ENCODE measurements around the gene SLC26A9.

The SLC26A9 gene

GRCh38 chr1:205943245-205943644 lies at the start of gene SLC26A9:
SLC26A9 (minus strand) TSS chr1:205943456; CDS start chr1:205935820, 7,636 bp downstream.
- Histone ChIP-seq H3K4me3 (ENCODE audit: low read length) (no peak within 1 kb of the TSS), H3K9me2 (replicated peaks; ENCODE audit: insufficient read depth, low read length) (no peaks in the 10 kb centered on the region), H3K27ac (ENCODE audit: low read length) (no peak within 1 kb of the TSS), H3F3A (ENCODE audit: insufficient read depth, low read length) (no peaks in the 10 kb centered on the region), H3K9ac (ENCODE audit: low read length) (no peak within 1 kb of the TSS), H3K79me2 (ENCODE audit: low read length) (no peaks in the 10 kb centered on the region), H2AFZ (ENCODE audit: low read length) (no peak within 1 kb of the TSS), H3K4me1 (ENCODE audit: low read length) (no peaks in the 10 kb centered on the region), H3K9me3 (replicated peaks; ENCODE audit: insufficient read depth, low read length) (no peaks in the 10 kb centered on the region), H3K4me2 (ENCODE audit: low read depth, low read length) (no peak within 1 kb of the TSS), H3K27me3 (replicated peaks; ENCODE audit: insufficient read depth, low read length) (peaks cover 47% of the 10 kb centered on the region), H4K20me1 (ENCODE audit: insufficient read depth, low read length) (no peaks in the 10 kb centered on the region), H3K36me3 (replicated peaks; ENCODE audit: insufficient read depth, low read length) (no peaks in the 10 kb centered on the region)
- no peak for DNase-seq
- TF ChIP-seq EZH2 (optimal IDR thresholded peaks at IDR 0.05; ENCODE audit: low read depth, low read length) (no peak), EZH2phosphoT487 (IDR thresholded peaks at IDR 0.05; ENCODE audit: low read length) (no peak)
- TF ChIP-seq, protein P1, sequence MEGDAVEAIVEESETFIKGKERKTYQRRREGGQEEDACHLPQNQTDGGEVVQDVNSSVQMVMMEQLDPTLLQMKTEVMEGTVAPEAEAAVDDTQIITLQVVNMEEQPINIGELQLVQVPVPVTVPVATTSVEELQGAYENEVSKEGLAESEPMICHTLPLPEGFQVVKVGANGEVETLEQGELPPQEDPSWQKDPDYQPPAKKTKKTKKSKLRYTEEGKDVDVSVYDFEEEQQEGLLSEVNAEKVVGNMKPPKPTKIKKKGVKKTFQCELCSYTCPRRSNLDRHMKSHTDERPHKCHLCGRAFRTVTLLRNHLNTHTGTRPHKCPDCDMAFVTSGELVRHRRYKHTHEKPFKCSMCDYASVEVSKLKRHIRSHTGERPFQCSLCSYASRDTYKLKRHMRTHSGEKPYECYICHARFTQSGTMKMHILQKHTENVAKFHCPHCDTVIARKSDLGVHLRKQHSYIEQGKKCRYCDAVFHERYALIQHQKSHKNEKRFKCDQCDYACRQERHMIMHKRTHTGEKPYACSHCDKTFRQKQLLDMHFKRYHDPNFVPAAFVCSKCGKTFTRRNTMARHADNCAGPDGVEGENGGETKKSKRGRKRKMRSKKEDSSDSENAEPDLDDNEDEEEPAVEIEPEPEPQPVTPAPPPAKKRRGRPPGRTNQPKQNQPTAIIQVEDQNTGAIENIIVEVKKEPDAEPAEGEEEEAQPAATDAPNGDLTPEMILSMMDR (IDR thresholded peaks at IDR 0.05; ENCODE audit: low read length): no peak

DNA sequence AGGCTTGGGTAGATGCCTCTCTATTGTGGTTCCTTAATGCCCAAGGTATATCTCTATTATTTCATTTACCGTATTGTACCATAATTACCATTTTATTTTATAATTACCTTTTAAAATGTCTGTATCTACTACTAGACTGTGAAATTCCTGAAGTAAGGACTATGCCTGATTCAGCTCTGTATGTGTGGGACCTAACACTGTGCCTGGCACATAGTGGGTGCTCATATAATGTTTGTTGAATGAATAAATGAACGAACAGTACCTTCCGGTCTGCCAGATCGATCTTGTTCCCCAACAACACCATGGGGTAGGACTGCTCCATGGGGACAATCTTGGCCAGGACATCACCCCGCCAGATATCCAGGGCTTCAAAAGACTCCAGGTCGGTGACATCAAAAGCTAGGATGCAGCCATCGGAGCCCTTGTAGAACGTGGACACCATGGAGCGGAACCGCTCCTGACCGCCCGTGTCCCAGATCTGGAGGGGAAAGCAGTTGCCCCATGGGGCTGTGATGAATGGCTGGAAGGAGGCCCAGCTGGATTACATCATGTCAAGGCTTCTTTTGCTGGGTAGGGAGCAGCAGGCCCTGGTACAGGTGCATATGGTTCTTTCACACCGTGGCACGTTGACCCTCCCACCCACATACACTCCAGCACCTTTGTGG lies 49.1 kb upstream of the SLC26A9 start:
- H3F3A ChIP-seq (ENCODE audit: insufficient read depth, low read length): no peaks in the 10 kb centered on the region
- no peaks in the 10 kb centered on the region for H3K4me1 ChIP-seq (ENCODE audit: low read length)
- H3K4me2 ChIP-seq (ENCODE audit: low read depth, low read length): no peak overlapping the region

GRCh38 chr1:205991237-205991636 lies 48.0 kb upstream of the SLC26A9 start:
- Histone ChIP-seq H3K4me2 (ENCODE audit: low read depth, low read length) (no peak overlapping the region), H3K9me3 (replicated peaks; ENCODE audit: insufficient read depth, low read length) (no peaks in the 10 kb centered on the region), H3K27me3 (replicated peaks; ENCODE audit: insufficient read depth, low read length) (no peaks in the 10 kb centered on the region), H2AFZ (ENCODE audit: low read length) (no peak overlapping the region), H3K9me2 (replicated peaks; ENCODE audit: insufficient read depth, low read length) (no peaks in the 10 kb centered on the region), H3K9ac (ENCODE audit: low read length) (no peak overlapping the region), H3K4me3 (ENCODE audit: low read length) (no peak overlapping the region), H3K4me1 (ENCODE audit: low read length) (no peaks in the 10 kb centered on the region), H3K79me2 (ENCODE audit: low read length) (no peaks in the 10 kb centered on the region), H4K20me1 (ENCODE audit: insufficient read depth, low read length) (no peaks in the 10 kb centered on the region), H3K27ac (ENCODE audit: low read length) (no peak overlapping the region), H3K36me3 (replicated peaks; ENCODE audit: insufficient read depth, low read length) (no peaks in the 10 kb centered on the region), H3F3A (ENCODE audit: insufficient read depth, low read length) (no peaks in the 10 kb centered on the region)
- TF ChIP-seq EZH2phosphoT487 (IDR thresholded peaks at IDR 0.05; ENCODE audit: low read length) (no peak), EZH2 (optimal IDR thresholded peaks at IDR 0.05; ENCODE audit: low read depth, low read length) (no peak)
- TF ChIP-seq, protein P1 (IDR thresholded peaks at IDR 0.05; ENCODE audit: low read length): no peak
- DNase-seq: no peak

More for the DNA sequence above, 49.1 kb upstream of the SLC26A9 start:
- H3K9ac ChIP-seq (ENCODE audit: low read length): no peak overlapping the region
- TF ChIP-seq EZH2phosphoT487 (IDR thresholded peaks at IDR 0.05; ENCODE audit: low read length): no peak
- TF ChIP-seq EZH2 (optimal IDR thresholded peaks at IDR 0.05; ENCODE audit: low read depth, low read length): no peak
- TF ChIP-seq, protein P1 (IDR thresholded peaks at IDR 0.05; ENCODE audit: low read length): no peak
- no peaks in the 10 kb centered on the region for H3K79me2 ChIP-seq (ENCODE audit: low read length)
- H2AFZ ChIP-seq (ENCODE audit: low read length): no peak overlapping the region
- no peaks in the 10 kb centered on the region for H3K27me3 ChIP-seq (replicated peaks; ENCODE audit: insufficient read depth, low read length)
- no peaks in the 10 kb centered on the region for H3K36me3 ChIP-seq (replicated peaks; ENCODE audit: insufficient read depth, low read length)
- DNase-seq: no peak
- no peak overlapping the region for H3K27ac ChIP-seq (ENCODE audit: low read length)
- H3K9me2 ChIP-seq (replicated peaks; ENCODE audit: insufficient read depth, low read length): no peaks in the 10 kb centered on the region
- H3K4me3 ChIP-seq (ENCODE audit: low read length): no peak overlapping the region
- no peaks in the 10 kb centered on the region for H3K9me3 ChIP-seq (replicated peaks; ENCODE audit: insufficient read depth, low read length)
- H4K20me1 ChIP-seq (ENCODE audit: insufficient read depth, low read length): no peaks in the 10 kb centered on the region

Measured in MM.1S (cell line).